Upper lobe of left lung (tissue), 4 donors: ENCODE measurements around the gene DSTN.
A peak's percentile ranks its signal among the peaks of the same experiment; 100 is the strongest.

Experiments
- EP300 ChIP-seq, 4 donors: sonication (generic); formaldehyde crosslinking; IDR thresholded peaks; one replicate each; pipeline ENCODE4 v1.5.1; 2017; ENCODE audit warnings: antibody characterized with exemption in 4 of 4, control low read depth in 2 of 4
- POLR2A ChIP-seq, 4 donors: fragments of 450-650 bp; IDR thresholded peaks; one replicate each; pipeline ENCODE4 v1.5.1; 2016 to 2017; ENCODE audit warnings: antibody characterized with exemption in 4 of 4, mild to moderate bottlenecking in 2 of 4
- TF ChIP-seq, protein P1 (sequence below), 6 experiments: fragments of 450-650 bp in 4 of 6; fragments of 200-600 bp in 2 of 6; sonication (generic) in 2 of 6; IDR thresholded peaks; one replicate each; pipeline ENCODE4 v1.5.1; 2016 to 2019; ENCODE audit warnings: antibody characterized with exemption in 6 of 6

- TF ChIP-seq POLR2A (IDR thresholded peaks at IDR 0.05) (no peak), EP300 (IDR thresholded peaks at IDR 0.05) (no peak)
- TF ChIP-seq, protein P1, sequence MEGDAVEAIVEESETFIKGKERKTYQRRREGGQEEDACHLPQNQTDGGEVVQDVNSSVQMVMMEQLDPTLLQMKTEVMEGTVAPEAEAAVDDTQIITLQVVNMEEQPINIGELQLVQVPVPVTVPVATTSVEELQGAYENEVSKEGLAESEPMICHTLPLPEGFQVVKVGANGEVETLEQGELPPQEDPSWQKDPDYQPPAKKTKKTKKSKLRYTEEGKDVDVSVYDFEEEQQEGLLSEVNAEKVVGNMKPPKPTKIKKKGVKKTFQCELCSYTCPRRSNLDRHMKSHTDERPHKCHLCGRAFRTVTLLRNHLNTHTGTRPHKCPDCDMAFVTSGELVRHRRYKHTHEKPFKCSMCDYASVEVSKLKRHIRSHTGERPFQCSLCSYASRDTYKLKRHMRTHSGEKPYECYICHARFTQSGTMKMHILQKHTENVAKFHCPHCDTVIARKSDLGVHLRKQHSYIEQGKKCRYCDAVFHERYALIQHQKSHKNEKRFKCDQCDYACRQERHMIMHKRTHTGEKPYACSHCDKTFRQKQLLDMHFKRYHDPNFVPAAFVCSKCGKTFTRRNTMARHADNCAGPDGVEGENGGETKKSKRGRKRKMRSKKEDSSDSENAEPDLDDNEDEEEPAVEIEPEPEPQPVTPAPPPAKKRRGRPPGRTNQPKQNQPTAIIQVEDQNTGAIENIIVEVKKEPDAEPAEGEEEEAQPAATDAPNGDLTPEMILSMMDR (IDR thresholded peaks at IDR 0.05): peak in 3 of 6 experiments; percentile 37 to 73 (median 41)
Observed at GRCh38 chr20:17611540-17612286, 41.8 kb downstream of the DSTN start.
